K562 (cell line): Measurements from ENCODE around the gene ADORA3. TPM values are rescaled to one million over a fixed set of nuclear protein-coding genes. Genes with fewer than 3 reads are reported as not detected.

Source experiments
- ATAC-seq: fragments of 200-7000 bp; cut with Tn5 transposase; 3 replicates; pipeline ENCODE4 v1.9.1; 2020; ENCODE audit warnings: moderate library complexity
- BruUV-seq: library from RNA; stranded (reverse); fragments of 400-500 nt; replicated peaks from 2 replicates; lab custom pipeline; 2021; lab: Mats Ljungman, UMichigan
- CTCF ChIA-PET: fragments of 300-600 bp; formaldehyde crosslinking; extraction: SDS; loops from one replicate; lab custom pipeline; 2021; ENCODE audit warnings: low intra/inter-chr PET ratio; lab: Yijun Ruan, JAX
- POLR2A ChIA-PET: fragments of 300-600, 350-650 bp; sonication (Branson Sonifier 250); formaldehyde crosslinking; extraction: SDS; loops from one replicate; lab custom pipeline; 2021; ENCODE audit warnings: antibody characterized with exemption, inconsistent platforms; lab: Yijun Ruan, JAX
- DNase-seq, 4 experiments: peaks; one replicate each; pipeline versions ENCODE4 v3.0.0 to v3.0.0-alpha.2; 2011 to 2018; ENCODE audit warnings: low spot score in 3 of 4, mixed read lengths in 3 of 4; ENCODE audit errors: extremely low read depth in 1 of 4
- FAIRE-seq: peaks from 2 replicates; lab custom pipeline; 2011; peaks lifted over from hg19 to GRCh38; lab: Jason Lieb, UNC
- H2AFZ ChIP-seq: 2 replicates; pipeline ENCODE4 v1.6.0; 2011; ENCODE audit warnings: low read depth, low read length, control low read depth, inconsistent platforms
- H3K27ac ChIP-seq: fragments of 200-600 bp; 3 replicates; pipeline ENCODE4 v1.8.0; 2011; ENCODE audit warnings: low read depth, mild to moderate bottlenecking, control low read depth, inconsistent platforms, low read length, moderate library complexity, mixed read lengths; ENCODE audit errors: extremely low read depth
- H3K27me3 ChIP-seq, 2 experiments: fragments of 300-600 bp in 1 of 2; 2 replicates in 1 of 2; 3 replicates in 1 of 2; pipeline versions ENCODE4 v1.6.0 to v1.8.0; 2011; ENCODE audit warnings: inconsistent platforms in 2 of 2, low read length in 2 of 2, mild to moderate bottlenecking in 1 of 2, mixed read lengths in 1 of 2, moderate library complexity in 1 of 2; ENCODE audit not compliant: control insufficient read depth in 2 of 2, insufficient read depth in 2 of 2
- H3K36me3 ChIP-seq: fragments of 300-600 bp; 3 replicates; pipeline ENCODE4 v1.8.0; 2011; ENCODE audit warnings: mild to moderate bottlenecking, low read length, inconsistent platforms; ENCODE audit not compliant: control insufficient read depth, insufficient read depth
- H3K4me1 ChIP-seq, 2 experiments: fragments of 200-600 bp in 1 of 2; replicated peaks in 1 of 2; 2 replicates in 1 of 2; 3 replicates in 1 of 2; pipeline versions ENCODE4 v1.5.1 to v1.8.0; 2011; ENCODE audit warnings: inconsistent platforms in 2 of 2, low read length in 2 of 2, mild to moderate bottlenecking in 1 of 2, mixed read lengths in 1 of 2, moderate library complexity in 1 of 2; ENCODE audit not compliant: control insufficient read depth in 2 of 2, insufficient read depth in 2 of 2
- H3K4me2 ChIP-seq: 2 replicates; pipeline ENCODE4 v1.6.1; 2011; ENCODE audit warnings: low read length, control low read depth, inconsistent platforms, mixed read lengths; ENCODE audit not compliant: insufficient read depth
- H3K4me3 ChIP-seq: fragments of 200-600 bp; sonication (generic), shearing (Covaris generic); 2 replicates; pipeline ENCODE4 v1.5.1; 2016; ENCODE audit warnings: control low read depth, inconsistent platforms
- H3K79me2 ChIP-seq: fragments of 200-600 bp; 3 replicates; pipeline ENCODE4 v1.8.0; 2011; ENCODE audit warnings: low read length, inconsistent platforms; ENCODE audit not compliant: control insufficient read depth, insufficient read depth
- H3K9ac ChIP-seq, 2 experiments: 2 replicates each; pipeline versions ENCODE4 v1.6.0 to v1.6.1; 2011; ENCODE audit warnings: low read depth in 2 of 2, low read length in 2 of 2, control low read depth in 1 of 2, inconsistent platforms in 1 of 2, mild to moderate bottlenecking in 1 of 2, mixed read lengths in 1 of 2; ENCODE audit not compliant: insufficient read depth in 1 of 2
- H3K9me1 ChIP-seq: one replicate; pipeline ENCODE4 v1.6.0; 2011; ENCODE audit warnings: inconsistent platforms, mild to moderate bottlenecking, low read length, moderate library complexity; ENCODE audit not compliant: control insufficient read depth, insufficient read depth
- H3K9me3 ChIP-seq: replicated peaks from 2 replicates; pipeline ENCODE4 v1.5.1; 2011; ENCODE audit warnings: low read depth, low read length, inconsistent platforms; ENCODE audit not compliant: control insufficient read depth, insufficient read depth
- H4K20me1 ChIP-seq: replicated peaks from 2 replicates; pipeline ENCODE4 v1.6.1; 2011; ENCODE audit warnings: low read length, inconsistent platforms, mixed read lengths; ENCODE audit not compliant: control insufficient read depth, insufficient read depth
- ERF ChIP-seq: fragments of 450-650 bp; formaldehyde crosslinking; IDR thresholded peaks from 2 replicates; pipeline ENCODE4 v1.4.0; 2020; ENCODE audit warnings: mild to moderate bottlenecking, mixed read lengths
- GABPA ChIP-seq: fragments of 200-800 bp; sonication (Bioruptor generic); conservative IDR thresholded peaks from 2 replicates; pipeline ENCODE4 v1.6.1; 2016; ENCODE audit warnings: low read depth, missing genetic modification characterization, missing compliant biosample characterization
- NFYB ChIP-seq: IDR thresholded peaks from 2 replicates; pipeline ENCODE4 v1.6.1; 2011; ENCODE audit warnings: mild to moderate bottlenecking, moderate library complexity; ENCODE audit not compliant: insufficient read length; ENCODE audit errors: extremely low read depth
- SMAD4 ChIP-seq: fragments of 250-450 bp; sonication (Bioruptor Pico); conservative IDR thresholded peaks from 2 replicates; pipeline ENCODE4 v1.8.0; 2021; ENCODE audit warnings: inconsistent platforms, mild to moderate bottlenecking, moderate library complexity
- SOX6 ChIP-seq: fragments of 450-650 bp; IDR thresholded peaks from 2 replicates; pipeline ENCODE4 v1.6.1; 2014; ENCODE audit warnings: mild to moderate bottlenecking
- WHSC1 ChIP-seq: IDR thresholded peaks from one replicate; pipeline ENCODE4 v1.6.1; 2012; ENCODE audit warnings: low read length, control low read depth, inconsistent platforms
- ZNF75A ChIP-seq: fragments of 450-650 bp; formaldehyde crosslinking; IDR thresholded peaks from 2 replicates; pipeline ENCODE4 v1.4.0; 2020; ENCODE audit warnings: mild to moderate bottlenecking
- WGBS: fragments of 100-300 bp; shearing (Covaris generic); methylation state at CpG from one replicate; pipeline ENCODE4 v1.1.6; 2016; ENCODE audit warnings: low coverage, mixed read lengths; ENCODE audit not compliant: insufficient coverage; ENCODE audit errors: missing lambda C conversion rate; 5-methylcytosine and 5-hydroxymethylcytosine counted together
- in situ Hi-C: fragments of 300-500 bp; cut with MboI; formaldehyde crosslinking; loops from 4 replicates; pipeline ENCODE4 v1.15.0; 2018; ENCODE audit warnings: inconsistent platforms, mixed read lengths
- intact Hi-C: fragments of 100-400 bp; cut with micrococcal nuclease; formaldehyde crosslinking; loops from 2 replicates; pipeline ENCODE4 v1.14.2; 2022
- polyA plus RNA-seq, 8 experiments: library from polyadenylated mRNA; depleted of rRNA in 4 of 8; stranded (reverse) in 5 of 8; unstranded in 3 of 8; fragments of >200 nt; fragmentation: Nextera tagmentation in 2 of 8; fragmentation: Illumina TruSeq in 1 of 8; extraction: Ambion mirVana in 2 of 8; extraction: Trizol in 1 of 8; gene quantifications; 2 replicates each; pipeline versions ENCODE4 v1.2.1 to v1.2.3, GENCODE V29; 2011 to 2014; ENCODE audit warnings: inconsistent platforms in 1 of 8, missing spikeins in 1 of 8
- total RNA-seq, 7 experiments: library from RNA; depleted of rRNA in 6 of 7; stranded (reverse); fragments of >200 nt in 6 of 7; fragmentation: Illumina TruSeq in 2 of 7; extraction: Trizol in 2 of 7; gene quantifications; 2 replicates each; pipeline versions ENCODE4 v1.2.1 to v1.2.3, GENCODE V29; 2011 to 2021; ENCODE audit warnings: low replicate concordance in 1 of 7
- TF ChIP-seq, protein P1 (sequence below): fragments of 250-450 bp; sonication (Bioruptor Pico); IDR thresholded peaks from 2 replicates; pipeline ENCODE4 v1.9.0; 2021; ENCODE audit warnings: mild to moderate bottlenecking
- TF ChIP-seq, protein P2 (sequence below): fragments of 450-650 bp; IDR thresholded peaks from 2 replicates; pipeline ENCODE4 v1.6.1; 2017; ENCODE audit warnings: mild to moderate bottlenecking, moderate library complexity
- TF ChIP-seq, protein P3 (sequence below): fragments of 250-450 bp; sonication (Bioruptor Pico); IDR thresholded peaks from 2 replicates; pipeline ENCODE4 v1.5.0; 2020; ENCODE audit warnings: mild to moderate bottlenecking, borderline replicate concordance

Gene ADORA3
- total and polyA plus RNA-seq, 9 of the 15 experiments (the other 6 are each of a cell fraction or from before 2014, with no cell fraction given) = 0.09 to 0.35 (median 0.16) TPM; not detected in 3

GRCh38 chr1:111483876-111484275, 19.6 kb downstream of the ADORA3 start:
- H3K9me1 ChIP-seq = no peaks in the 10 kb centered on the region
- no peaks in the 10 kb centered on the region for H3K79me2 ChIP-seq
- no peak overlapping the region for H3K4me3 ChIP-seq
- no TSS peak for BruUV-seq
- no peak for DNase-seq
- no peak overlapping the region for H3K9ac ChIP-seq
- TF ChIP-seq SOX6 = no peak
- no peak for FAIRE-seq
- ChIA-PET POLR2A (no interaction called here), CTCF (no interaction called here)
- intact Hi-C loops (loop anchor here (5.0 kb wide), 1 partner anchor 883 kb away; no protein-coding TSS in a partner anchor), in situ Hi-C loops (loop anchor here (5.0 to 25.0 kb wide), 2 partner anchors 273 to 853 kb away; partner anchors contain the start of gene DDX20)
- no peaks in the 10 kb centered on the region for H3K36me3 ChIP-seq
- H4K20me1 ChIP-seq = no peaks in the 10 kb centered on the region
- H3K4me1 ChIP-seq = no peaks in the 10 kb centered on the region
- no peak overlapping the region for H3K4me2 ChIP-seq
- WGBS = 0% methylated on average over 2 of the region's 2 CpGs
- no peak for ATAC-seq
- H3K27me3 ChIP-seq = peaks cover 10 to 24% of the 10 kb centered on the region in 2 experiments; a peak in 4 of 5 replicates
- no peak overlapping the region for H3K27ac ChIP-seq
- no peaks in the 10 kb centered on the region for H3K9me3 ChIP-seq
- no peak overlapping the region for H2AFZ ChIP-seq

GRCh38 chr1:111483166-111483565, 20.3 kb downstream of the ADORA3 start:
- DNase-seq = no peak
- WGBS = 3% methylated on average over 3 of the region's 3 CpGs
- Histone ChIP-seq H3K79me2 (no peaks in the 10 kb centered on the region), H4K20me1 (no peaks in the 10 kb centered on the region), H3K4me3 (no peak overlapping the region), H3K36me3 (no peaks in the 10 kb centered on the region), H2AFZ (no peak overlapping the region), H3K27ac (no peak overlapping the region), H3K9ac (no peak overlapping the region), H3K27me3 (peaks cover 10 to 17% of the 10 kb centered on the region in 2 experiments; a peak in 4 of 5 replicates), H3K9me3 (no peaks in the 10 kb centered on the region), H3K4me1 (no peaks in the 10 kb centered on the region), H3K9me1 (no peaks in the 10 kb centered on the region), H3K4me2 (no peak overlapping the region)
- intact Hi-C loops (loop anchor here (5.0 kb wide), 1 partner anchor 884 kb away; no protein-coding TSS in a partner anchor), in situ Hi-C loops (loop anchor here (5.0 to 25.0 kb wide), 2 partner anchors 274 to 854 kb away; partner anchors contain the start of gene DDX20)
- no peak for FAIRE-seq
- CTCF ChIA-PET = interaction anchor here (1.2 to 3.5 kb wide), 2 partner anchors 173 to 286 kb away, joined by 3 to 39 read pairs; no protein-coding TSS in a partner anchor
- POLR2A ChIA-PET = interaction anchor here (0.5 kb wide), 1 partner anchor 11 kb away, joined by 3 read pairs; no protein-coding TSS in a partner anchor
- no peak for ATAC-seq
- BruUV-seq = no TSS peak
- TF ChIP-seq ERF (CRISPR knock-in tag) (no peak), GABPA (no peak), ZNF75A (CRISPR knock-in tag) (no peak), WHSC1 (no peak), SMAD4 (CRISPR knock-in tag) (no peak), NFYB (no peak)
- TF ChIP-seq, protein P1, sequence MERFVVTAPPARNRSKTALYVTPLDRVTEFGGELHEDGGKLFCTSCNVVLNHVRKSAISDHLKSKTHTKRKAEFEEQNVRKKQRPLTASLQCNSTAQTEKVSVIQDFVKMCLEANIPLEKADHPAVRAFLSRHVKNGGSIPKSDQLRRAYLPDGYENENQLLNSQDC (CRISPR knock-in tag) = no peak
- TF ChIP-seq, protein P2, sequence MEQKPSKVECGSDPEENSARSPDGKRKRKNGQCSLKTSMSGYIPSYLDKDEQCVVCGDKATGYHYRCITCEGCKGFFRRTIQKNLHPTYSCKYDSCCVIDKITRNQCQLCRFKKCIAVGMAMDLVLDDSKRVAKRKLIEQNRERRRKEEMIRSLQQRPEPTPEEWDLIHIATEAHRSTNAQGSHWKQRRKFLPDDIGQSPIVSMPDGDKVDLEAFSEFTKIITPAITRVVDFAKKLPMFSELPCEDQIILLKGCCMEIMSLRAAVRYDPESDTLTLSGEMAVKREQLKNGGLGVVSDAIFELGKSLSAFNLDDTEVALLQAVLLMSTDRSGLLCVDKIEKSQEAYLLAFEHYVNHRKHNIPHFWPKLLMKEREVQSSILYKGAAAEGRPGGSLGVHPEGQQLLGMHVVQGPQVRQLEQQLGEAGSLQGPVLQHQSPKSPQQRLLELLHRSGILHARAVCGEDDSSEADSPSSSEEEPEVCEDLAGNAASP = no peak
- TF ChIP-seq, protein P3, sequence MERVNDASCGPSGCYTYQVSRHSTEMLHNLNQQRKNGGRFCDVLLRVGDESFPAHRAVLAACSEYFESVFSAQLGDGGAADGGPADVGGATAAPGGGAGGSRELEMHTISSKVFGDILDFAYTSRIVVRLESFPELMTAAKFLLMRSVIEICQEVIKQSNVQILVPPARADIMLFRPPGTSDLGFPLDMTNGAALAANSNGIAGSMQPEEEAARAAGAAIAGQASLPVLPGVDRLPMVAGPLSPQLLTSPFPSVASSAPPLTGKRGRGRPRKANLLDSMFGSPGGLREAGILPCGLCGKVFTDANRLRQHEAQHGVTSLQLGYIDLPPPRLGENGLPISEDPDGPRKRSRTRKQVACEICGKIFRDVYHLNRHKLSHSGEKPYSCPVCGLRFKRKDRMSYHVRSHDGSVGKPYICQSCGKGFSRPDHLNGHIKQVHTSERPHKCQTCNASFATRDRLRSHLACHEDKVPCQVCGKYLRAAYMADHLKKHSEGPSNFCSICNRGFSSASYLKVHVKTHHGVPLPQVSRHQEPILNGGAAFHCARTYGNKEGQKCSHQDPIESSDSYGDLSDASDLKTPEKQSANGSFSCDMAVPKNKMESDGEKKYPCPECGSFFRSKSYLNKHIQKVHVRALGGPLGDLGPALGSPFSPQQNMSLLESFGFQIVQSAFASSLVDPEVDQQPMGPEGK = no peak
